Caco-2 (cell line): ENCODE data around the gene AUTS2. TPM values are rescaled to one million over a fixed set of nuclear protein-coding genes. Genes with fewer than 3 reads are reported as not detected.
"Not testable (repeated sequence)": the region's sequence is repeated elsewhere in the genome, so short reads cannot be mapped to it uniquely, and the experiment has no call there.

ENCODE experiments used
- BruUV-seq: library from RNA; stranded (reverse); fragments of 400-500 nt; replicated peaks from 2 replicates; lab custom pipeline; 2021; lab: Mats Ljungman, UMichigan
- CTCF ChIA-PET: fragments of 300-600 bp; sonication (Branson Sonifier 250); formaldehyde crosslinking; loops from one replicate; lab custom pipeline; 2022; ENCODE audit warnings: antibody characterized with exemption; lab: Charles Lee
- POLR2A ChIA-PET: fragments of 300-600 bp; sonication (Branson Sonifier 250); formaldehyde crosslinking; loops from one replicate; lab custom pipeline; 2022; ENCODE audit warnings: antibody characterized with exemption; lab: Charles Lee
- DNase-seq, 2 experiments: peaks; one replicate each; pipeline versions ENCODE4 v3.0.0 to v3.0.0-alpha.2; 2020 to 2022
- H3K27me3 ChIP-seq: replicated peaks from 2 replicates; pipeline ENCODE4 v1.6.0; 2011; ENCODE audit warnings: low read length; ENCODE audit not compliant: control insufficient read depth, insufficient read depth
- H3K36me3 ChIP-seq: 2 replicates; pipeline ENCODE4 v1.5.1; 2011; ENCODE audit warnings: low read length; ENCODE audit not compliant: control insufficient read depth, insufficient read depth
- H3K4me1 ChIP-seq: fragments of 250-450 bp; sonication (Bioruptor Pico); 2 replicates; pipeline ENCODE4 v1.5.1; 2020; ENCODE audit warnings: mild to moderate bottlenecking
- H3K4me3 ChIP-seq: 2 replicates; pipeline ENCODE4 v1.5.1; 2011; ENCODE audit warnings: low read depth, mild to moderate bottlenecking, control low read depth, low read length
- H3K9me3 ChIP-seq: fragments of 250-450 bp; sonication (Bioruptor Pico); 2 replicates; pipeline ENCODE4 v1.5.1; 2020; ENCODE audit warnings: mild to moderate bottlenecking, moderate library complexity
- H3K27ac Mint-ChIP-seq: one replicate; pipeline ENCODE4 v1.8.0; 2022; ENCODE audit warnings: mixed read lengths; ENCODE audit not compliant: unreplicated experiment
- H3K27me3 Mint-ChIP-seq: one replicate; pipeline ENCODE4 v1.8.0; 2022; ENCODE audit warnings: mixed read lengths; ENCODE audit not compliant: insufficient read depth, unreplicated experiment
- H3K36me3 Mint-ChIP-seq: one replicate; pipeline ENCODE4 v1.8.0; 2022; ENCODE audit warnings: mild to moderate bottlenecking, mixed read lengths; ENCODE audit not compliant: insufficient read depth, unreplicated experiment
- H3K4me1 Mint-ChIP-seq: one replicate; pipeline ENCODE4 v1.8.0; 2022; ENCODE audit warnings: low read depth, mixed read lengths; ENCODE audit not compliant: unreplicated experiment
- H3K4me3 Mint-ChIP-seq: one replicate; pipeline ENCODE4 v1.8.0; 2022; ENCODE audit warnings: mild to moderate bottlenecking, moderate library complexity, mixed read lengths; ENCODE audit not compliant: unreplicated experiment
- H3K9me3 Mint-ChIP-seq: one replicate; pipeline ENCODE4 v1.8.0; 2022; ENCODE audit warnings: mixed read lengths; ENCODE audit not compliant: unreplicated experiment
- CTCF ChIP-seq, 2 experiments: fragments of 200-600 bp in 1 of 2; IDR thresholded peaks; 1 replicate in 1 of 2; 2 replicates in 1 of 2; pipeline versions ENCODE4 v1.5.1 to v1.8.0; 2011 to 2022; ENCODE audit warnings: antibody characterized with exemption in 1 of 2, control low read depth in 1 of 2, inconsistent platforms in 1 of 2, low read depth in 1 of 2, low read length in 1 of 2, mild to moderate bottlenecking in 1 of 2, moderate library complexity in 1 of 2; ENCODE audit not compliant: insufficient read depth in 1 of 2, severe bottlenecking in 1 of 2, unreplicated experiment in 1 of 2
- intact Hi-C: fragments of 100-400 bp; cut with micrococcal nuclease; formaldehyde crosslinking; loops from one replicate; pipeline ENCODE4 v1.10.0; 2022; ENCODE audit not compliant: unreplicated experiment
- total RNA-seq: library from RNA; stranded (reverse); gene quantifications from 2 replicates; pipeline ENCODE4 v1.2.3, GENCODE V29; 2022

The AUTS2 gene
- total RNA-seq, 1 experiment from 2014 or later = 37.1 TPM

GRCh38 chr7:70360557-70360956 is 762.3 kb downstream of the AUTS2 start:
- intact Hi-C loops = no loop called here
- no peak for DNase-seq
- ChIA-PET POLR2A (no interaction called here), CTCF (no interaction called here)
- Histone ChIP-seq H3K4me1 (no peaks in the 10 kb centered on the region), H3K4me3 (no peak overlapping the region), H3K9me3 (no peaks in the 10 kb centered on the region), H3K36me3 (no peaks in the 10 kb centered on the region), H3K27me3 (no peaks in the 10 kb centered on the region)
- Mint-ChIP-seq H3K27ac (no peak overlapping the region), H3K4me1 (no peaks in the 10 kb centered on the region), H3K27me3 (no peaks in the 10 kb centered on the region), H3K9me3 (peaks cover 8% of the 10 kb centered on the region), H3K36me3 (no peaks in the 10 kb centered on the region), H3K4me3 (no peak overlapping the region)
- no peak for TF ChIP-seq CTCF (IDR thresholded peaks at IDR 0.05; ENCODE audit: insufficient read depth in 1 of 2, low read depth in 1 of 2, low read length in 1 of 2, severe bottlenecking in 1 of 2, unreplicated experiment in 1 of 2)
- no TSS peak for BruUV-seq

- Mint-ChIP-seq H3K4me3 (no peak overlapping the region), H3K36me3 (no peaks in the 10 kb centered on the region), H3K9me3 (peaks cover 19% of the 10 kb centered on the region), H3K27ac (no peak overlapping the region), H3K27me3 (no peaks in the 10 kb centered on the region), H3K4me1 (no peaks in the 10 kb centered on the region)
- ChIA-PET CTCF (no interaction called here), POLR2A (no interaction called here)
- Histone ChIP-seq H3K36me3 (no peaks in the 10 kb centered on the region), H3K27me3 (no peaks in the 10 kb centered on the region), H3K4me3 (no peak overlapping the region), H3K4me1 (no peaks in the 10 kb centered on the region), H3K9me3 (no peaks in the 10 kb centered on the region)
- no peak for DNase-seq
- BruUV-seq = no TSS peak
- no peak for TF ChIP-seq CTCF (IDR thresholded peaks at IDR 0.05; ENCODE audit: insufficient read depth in 1 of 2, low read depth in 1 of 2, low read length in 1 of 2, severe bottlenecking in 1 of 2, unreplicated experiment in 1 of 2)
- intact Hi-C loops = no loop called here
Observed at GRCh38 chr7:70361821-70362220, 763.5 kb downstream of the AUTS2 start.

- H3K27me3 Mint-ChIP-seq, H3K4me3 Mint-ChIP-seq, H3K4me1 Mint-ChIP-seq, H3K36me3 Mint-ChIP-seq, H3K4me1 ChIP-seq, H3K36me3 ChIP-seq, DNase-seq, H3K27ac Mint-ChIP-seq, H3K9me3 ChIP-seq, H3K27me3 ChIP-seq, CTCF ChIA-PET, BruUV-seq, intact Hi-C loops, POLR2A ChIA-PET, H3K4me3 ChIP-seq: not testable (repeated sequence)
- H3K9me3 Mint-ChIP-seq = peaks cover 12% of the 10 kb centered on the region
Observed at GRCh38 chr7:70364393-70364792, 766.1 kb downstream of the AUTS2 start.

- POLR2A ChIA-PET = no interaction called here
- no peaks in the 10 kb centered on the region for H3K36me3 ChIP-seq
- DNase-seq = no peak
- H3K27me3 ChIP-seq = no peaks in the 10 kb centered on the region
- no TSS peak for BruUV-seq
- H3K4me1 ChIP-seq = no peaks in the 10 kb centered on the region
- Mint-ChIP-seq H3K4me1 (no peaks in the 10 kb centered on the region), H3K9me3 (peaks cover 3% of the 10 kb centered on the region), H3K36me3 (no peaks in the 10 kb centered on the region), H3K27me3 (no peaks in the 10 kb centered on the region), H3K27ac (no peak overlapping the region), H3K4me3 (no peak overlapping the region)
- TF ChIP-seq CTCF (IDR thresholded peaks at IDR 0.05; ENCODE audit: insufficient read depth in 1 of 2, low read depth in 1 of 2, low read length in 1 of 2, severe bottlenecking in 1 of 2, unreplicated experiment in 1 of 2) = no peak
- intact Hi-C loops = no loop called here
- no peak overlapping the region for H3K4me3 ChIP-seq
- no peaks in the 10 kb centered on the region for H3K9me3 ChIP-seq
- CTCF ChIA-PET = no interaction called here
Observed at GRCh38 chr7:70371652-70372051, 773.4 kb downstream of the AUTS2 start.
